Stromal cell of bone marrow (primary cell): Measurements from ENCODE around the gene IGSF3.
"Not testable (repeated sequence)": the region's sequence is repeated elsewhere in the genome, so short reads cannot be mapped to it uniquely, and the experiment has no call there.

Experiments used
- DNase-seq: peaks from one replicate; pipeline ENCODE4 v3.0.0-alpha.2; 2012; ENCODE audit warnings: low read depth

Gene IGSF3

DNA sequence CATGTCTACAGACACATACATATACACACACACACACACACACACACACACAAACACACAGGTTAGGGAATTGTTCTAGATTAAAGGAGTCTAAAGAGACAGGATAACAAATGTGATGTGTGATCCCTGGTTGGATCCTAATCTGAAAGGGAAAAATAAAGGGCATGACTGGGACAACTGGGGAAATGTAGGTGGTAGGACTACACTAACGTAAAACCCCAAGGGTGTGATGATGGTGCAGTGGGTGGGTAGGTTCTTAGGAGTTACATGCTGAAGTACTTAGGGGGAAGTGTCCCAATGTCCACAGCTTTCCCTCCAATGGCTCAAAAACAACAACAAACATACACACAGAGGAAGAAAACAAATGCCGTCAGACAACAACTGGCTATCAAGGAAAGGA, 68.2 kb downstream of the IGSF3 start:
- not testable (repeated sequence) for DNase-seq

DNA sequence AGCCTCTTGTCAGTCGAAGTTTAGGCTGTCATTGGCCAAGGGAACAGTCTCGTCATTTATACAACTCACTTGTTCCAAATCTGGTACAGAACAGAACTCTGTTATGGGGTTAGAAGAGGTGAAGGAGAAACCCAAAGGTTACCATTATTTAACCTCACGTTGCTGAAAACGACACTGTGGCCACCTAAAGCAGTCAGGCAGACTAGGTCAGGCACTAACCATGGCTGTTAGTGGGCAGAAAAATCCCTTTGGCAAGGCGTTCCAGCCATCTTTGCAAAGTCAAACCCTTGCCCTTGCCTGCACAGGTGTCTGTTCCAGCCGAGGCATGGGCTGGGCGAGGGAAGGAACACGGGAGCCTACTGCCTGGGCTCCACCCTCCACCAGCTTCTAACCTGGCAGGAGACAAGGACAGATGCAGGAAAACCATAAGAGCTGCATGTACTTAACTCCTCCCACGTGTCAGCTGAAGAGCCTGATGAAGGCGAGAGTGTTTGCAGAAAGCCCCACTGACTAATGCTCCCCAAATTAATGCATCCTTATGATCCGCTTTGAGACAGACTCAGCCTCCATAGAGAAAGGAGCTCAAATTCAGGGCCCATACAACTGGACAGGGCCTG, 69.0 kb downstream of the IGSF3 start:
- DNase-seq = not testable (repeated sequence)

DNA sequence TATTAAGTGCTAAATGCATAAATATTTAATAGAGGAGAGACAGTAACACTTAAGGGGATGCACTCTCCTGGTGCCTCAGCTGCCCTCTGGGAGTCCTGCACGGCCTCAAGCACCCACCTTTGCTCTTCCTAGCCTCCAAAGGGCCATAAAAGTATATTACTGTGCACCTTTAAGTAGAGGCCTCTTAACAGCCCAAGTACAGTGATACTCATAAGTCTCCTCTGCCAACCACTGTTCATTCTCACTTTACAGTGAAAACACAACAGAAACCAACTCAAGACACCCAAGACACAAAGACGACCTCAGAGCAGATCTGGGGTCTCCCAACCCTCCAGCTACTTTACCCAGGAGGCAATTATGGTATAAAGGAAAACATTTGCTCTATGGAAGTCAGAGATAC, 70.1 kb downstream of the IGSF3 start:
- DNase-seq = not testable (repeated sequence)

DNA sequence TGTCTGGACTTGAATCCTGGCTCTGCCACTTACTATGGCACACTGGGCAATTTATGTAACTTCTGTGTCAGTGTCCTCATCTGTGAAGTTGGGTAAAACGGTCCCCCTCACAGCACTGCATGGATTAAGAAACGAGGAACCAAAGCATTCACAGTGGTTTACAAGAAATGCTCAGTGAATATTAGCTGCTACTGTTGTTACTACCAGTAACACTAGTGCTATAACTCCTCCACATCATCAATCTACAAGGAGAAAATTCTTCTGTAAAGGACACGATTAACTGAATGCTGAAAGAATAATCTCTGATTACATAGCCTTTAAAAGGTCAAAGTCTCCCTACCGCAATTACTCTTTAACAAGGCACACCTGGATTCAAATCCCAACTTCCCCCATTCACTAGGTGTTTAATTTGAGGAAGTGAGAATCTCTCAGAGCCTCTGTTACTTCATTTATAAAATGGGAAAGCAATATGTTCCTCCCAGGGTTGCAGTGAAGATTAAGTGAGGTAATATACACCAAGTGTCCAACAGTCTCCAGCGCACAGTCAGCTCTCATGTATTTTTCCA, 70.7 kb downstream of the IGSF3 start:
- DNase-seq = not testable (repeated sequence)

DNA sequence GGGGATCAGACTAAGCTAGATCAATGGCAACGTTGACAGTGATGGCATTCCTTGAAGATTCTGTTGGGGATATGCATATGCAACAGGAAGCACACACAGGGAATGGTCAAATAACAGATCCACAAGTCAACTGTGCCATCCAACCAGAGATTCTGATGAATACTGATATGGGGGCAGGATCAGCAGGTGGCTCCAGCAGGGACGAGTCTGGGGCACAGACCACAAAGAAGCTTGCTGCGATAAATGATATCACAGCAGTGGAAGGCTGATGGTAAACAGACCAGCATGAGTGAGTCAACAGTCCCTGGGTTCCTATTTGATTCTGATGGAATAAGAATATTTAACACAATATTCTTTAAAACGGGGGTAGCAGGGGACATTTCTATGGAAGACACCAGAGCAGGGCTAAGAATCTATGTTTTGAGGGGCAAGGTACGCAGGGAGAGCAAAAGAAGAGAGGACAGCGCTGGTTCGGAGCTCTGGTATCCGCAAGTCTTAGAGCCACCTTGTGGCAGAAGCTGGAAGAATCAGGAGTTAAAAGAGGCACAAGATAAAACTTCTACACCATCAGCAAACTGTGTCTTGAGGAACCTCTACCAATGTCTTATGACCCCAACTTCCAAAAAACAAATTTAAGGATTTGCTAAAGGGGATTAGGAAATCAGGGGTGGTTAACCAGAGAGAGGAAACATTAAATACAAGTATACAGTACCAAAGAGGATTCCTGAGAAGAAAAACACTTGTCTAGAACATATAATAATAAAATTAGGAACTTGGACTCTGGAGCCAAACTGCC, 71.4 kb downstream of the IGSF3 start:
- DNase-seq = not testable (repeated sequence)

DNA sequence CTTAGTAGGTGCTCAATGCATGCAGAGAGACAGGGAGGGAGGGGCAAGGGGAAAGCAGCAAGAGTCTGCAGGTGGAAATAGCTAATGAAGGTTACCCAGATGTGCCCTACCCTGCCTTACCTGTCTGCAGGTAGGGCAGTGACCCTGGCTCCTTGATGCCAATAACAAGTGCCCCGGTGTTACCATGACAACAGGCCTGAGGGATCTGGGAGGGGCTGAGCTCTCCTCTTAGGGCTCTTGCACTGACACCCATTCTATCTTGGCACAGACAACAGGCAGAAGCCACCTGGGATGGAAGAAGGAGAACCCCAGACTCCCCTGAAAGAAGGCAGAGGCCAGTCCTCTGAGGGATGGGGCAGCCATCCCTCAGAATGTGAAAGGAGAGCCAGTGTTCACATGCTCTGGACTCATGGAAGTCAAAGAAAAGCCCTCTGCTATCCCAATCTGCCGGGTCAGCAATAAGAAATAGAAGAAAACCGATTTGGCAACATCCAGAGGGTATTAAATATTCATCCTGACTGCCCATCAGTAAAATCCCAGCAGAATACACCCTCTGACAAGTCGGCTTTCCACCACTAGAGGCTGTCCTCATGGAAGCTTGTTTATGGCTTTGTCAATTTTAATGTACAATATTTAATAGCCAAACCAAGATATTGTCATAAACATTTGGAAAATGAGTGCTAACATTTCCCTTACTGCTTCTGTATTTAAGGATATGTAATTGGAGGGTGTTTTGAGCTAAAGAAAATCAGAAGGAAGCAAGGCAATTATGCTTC, 72.3 kb downstream of the IGSF3 start:
- DNase-seq = not testable (repeated sequence)

DNA sequence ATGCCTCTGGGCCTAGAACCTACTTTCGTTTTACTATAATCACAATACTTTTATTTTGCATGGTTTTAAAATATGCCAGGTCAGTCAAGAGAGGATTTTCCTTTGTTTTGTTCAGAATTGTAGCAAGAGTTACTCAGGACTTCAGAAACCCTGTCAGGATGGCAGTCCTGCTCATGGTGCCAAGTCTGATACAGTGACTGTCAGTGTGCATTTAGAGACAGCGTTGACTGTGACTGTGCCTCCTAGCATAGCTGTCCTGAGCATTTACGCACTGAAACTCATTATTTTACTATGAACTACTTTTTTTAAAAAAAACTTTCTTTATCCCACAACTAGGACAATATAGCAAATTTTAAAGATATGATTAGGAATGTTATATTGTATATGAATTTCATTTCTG, 73.6 kb downstream of the IGSF3 start:
- DNase-seq = not testable (repeated sequence)

DNA sequence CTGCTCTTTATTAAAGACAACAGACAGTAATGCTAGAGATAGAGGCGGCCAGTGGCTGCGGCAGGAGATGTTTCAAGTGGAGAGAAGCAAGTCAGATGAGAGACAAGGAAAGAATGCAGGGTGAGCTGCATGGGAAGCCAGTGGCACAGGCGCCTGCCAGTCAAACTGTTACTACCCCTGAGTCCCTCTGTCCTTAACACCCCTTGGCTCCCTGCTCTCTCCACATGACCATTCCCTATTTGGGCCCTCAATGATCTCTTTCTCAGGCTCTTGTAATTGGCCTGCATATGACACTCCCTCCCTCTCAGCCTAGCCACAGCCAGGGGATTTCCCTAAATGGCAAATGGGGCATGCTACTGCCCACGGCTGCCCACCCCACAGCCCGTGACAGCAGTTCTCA, 74.1 kb downstream of the IGSF3 start:
- not testable (repeated sequence) for DNase-seq

DNA sequence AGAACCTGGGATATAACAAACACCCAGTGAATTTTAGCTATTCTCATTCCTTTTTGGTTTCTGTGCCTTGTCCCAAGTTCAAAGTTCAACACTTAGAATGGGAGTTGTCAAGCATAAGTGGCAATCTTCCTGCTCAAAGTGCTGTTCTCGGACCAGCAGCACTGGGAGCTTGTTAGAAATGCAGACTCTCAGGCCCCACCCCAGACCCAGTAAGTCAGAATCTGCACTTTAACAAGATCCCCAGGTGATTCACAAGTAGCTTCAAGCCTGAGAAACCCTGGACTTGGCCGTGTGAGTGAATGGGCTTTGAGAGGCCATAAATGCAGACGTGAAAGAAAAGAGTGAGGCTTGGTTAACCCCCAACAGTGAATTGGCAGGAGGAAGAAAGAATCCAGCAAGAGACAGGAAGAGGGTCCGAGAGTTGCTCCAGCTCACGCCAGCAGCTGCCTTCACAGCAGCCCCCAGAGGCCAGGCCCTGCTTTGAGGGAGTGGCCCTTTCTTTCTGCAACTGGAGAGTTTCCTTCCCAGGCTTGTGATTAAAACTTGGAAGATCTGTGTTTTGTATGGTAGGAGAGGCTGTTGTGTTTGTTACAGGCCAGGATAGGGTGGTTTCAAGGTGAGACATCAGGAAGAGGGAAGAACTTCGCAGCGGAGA, 75.5 kb downstream of the IGSF3 start:
- DNase-seq = not testable (repeated sequence)

DNA sequence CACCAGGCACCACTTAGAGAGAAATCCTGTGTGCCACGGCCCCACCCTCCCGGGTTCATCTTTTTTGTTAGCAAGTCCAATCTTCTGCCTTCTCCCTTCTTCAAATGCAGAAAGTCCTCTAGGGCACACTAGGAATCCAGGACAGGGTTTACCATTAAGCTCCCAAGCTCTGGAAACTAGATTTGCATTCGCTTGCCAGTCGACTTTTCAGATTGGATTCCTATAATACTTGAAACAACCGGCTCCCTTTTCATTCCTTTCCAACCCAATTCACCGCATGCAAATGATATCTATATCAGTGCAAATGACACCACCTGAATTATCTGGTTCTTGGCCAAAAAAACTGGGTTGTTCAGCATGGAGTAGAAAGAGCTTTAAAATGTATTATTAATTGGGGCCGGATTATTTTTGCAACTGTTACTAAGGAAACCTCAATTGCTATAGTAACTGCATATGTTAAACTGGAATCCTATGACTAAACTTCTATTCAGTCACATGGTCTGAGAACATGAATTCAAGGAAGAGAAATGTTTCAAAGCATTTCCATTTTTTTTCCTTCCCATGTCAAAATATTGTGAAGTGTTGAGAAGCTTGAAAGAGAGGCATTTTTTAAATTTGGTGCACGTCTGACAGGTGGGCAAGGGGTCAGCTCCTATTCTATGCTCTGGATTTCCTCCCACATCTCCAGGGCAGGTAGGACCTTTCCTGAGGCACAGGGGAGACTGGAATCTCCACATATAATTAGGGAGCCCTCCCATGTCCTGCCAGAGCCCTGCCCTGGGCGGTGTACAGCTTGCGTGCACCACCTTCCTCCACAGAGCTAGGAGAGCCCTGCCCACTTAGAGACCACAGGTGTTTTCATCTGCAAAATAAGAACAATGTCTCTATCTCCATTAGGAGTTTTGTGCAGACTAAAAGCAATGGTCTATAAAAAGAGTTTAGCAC, 76.3 kb downstream of the IGSF3 start:
- DNase-seq = not testable (repeated sequence)

DNA sequence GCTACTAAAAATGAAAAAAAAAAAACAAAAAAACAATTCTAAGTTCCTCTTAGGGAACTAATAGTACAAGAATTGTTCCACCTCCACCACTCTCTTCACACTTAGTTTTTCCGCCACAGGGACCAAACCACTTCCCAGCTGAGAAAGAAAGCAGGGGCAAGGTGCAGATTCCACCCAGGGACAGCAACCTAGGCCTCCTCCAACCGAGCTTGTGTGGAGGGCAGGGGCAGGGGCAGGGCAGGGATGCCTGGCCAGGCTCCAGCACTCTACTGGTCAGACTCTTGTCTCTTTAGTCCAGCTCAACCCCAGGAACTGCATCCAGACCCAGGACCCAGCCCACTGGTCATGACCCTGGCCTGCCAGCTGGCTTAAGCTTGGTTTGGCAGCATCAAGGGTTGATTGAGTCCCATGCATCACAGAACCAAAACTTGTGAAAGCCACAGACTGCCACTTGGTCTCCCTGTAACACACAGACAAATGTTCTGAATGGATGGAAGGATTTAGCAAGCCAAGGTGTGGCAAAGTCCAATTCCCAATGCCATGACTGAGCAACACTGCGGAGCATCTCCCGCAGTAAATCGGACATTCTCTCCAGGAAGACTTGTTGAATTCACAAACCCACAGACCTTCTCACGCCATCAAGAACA, 77.1 kb downstream of the IGSF3 start:
- not testable (repeated sequence) for DNase-seq

DNA sequence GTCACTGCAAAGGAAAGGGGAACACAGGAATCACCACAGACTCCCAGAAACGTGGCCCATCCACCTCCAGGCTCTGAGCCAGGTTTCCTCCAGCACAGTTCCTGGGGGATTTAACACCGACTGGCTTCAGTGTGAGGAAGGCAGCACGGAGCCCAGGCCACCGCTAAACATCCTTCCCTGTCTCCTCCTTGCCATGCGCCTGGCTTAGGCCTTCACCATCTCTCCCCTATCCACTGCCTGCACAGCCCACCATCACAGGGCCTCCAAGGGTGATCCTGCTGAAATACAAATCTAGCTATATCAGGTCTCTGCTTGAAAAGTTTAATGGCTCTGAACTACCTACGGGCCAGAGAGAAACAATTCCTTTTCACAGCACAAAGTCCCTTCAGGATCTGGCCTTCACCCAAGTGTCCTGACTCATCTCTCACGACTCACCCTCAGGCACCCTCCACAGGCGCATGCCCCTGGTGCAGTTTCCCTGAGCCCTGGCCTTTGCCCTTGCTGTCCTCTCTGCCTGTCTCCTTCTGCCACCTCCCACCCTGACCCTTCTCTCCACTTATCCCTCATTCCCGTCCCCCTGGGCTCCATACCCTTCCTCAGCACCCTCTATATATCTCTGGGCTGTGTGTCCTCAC, 78.3 kb downstream of the IGSF3 start:
- DNase-seq = not testable (repeated sequence)

DNA sequence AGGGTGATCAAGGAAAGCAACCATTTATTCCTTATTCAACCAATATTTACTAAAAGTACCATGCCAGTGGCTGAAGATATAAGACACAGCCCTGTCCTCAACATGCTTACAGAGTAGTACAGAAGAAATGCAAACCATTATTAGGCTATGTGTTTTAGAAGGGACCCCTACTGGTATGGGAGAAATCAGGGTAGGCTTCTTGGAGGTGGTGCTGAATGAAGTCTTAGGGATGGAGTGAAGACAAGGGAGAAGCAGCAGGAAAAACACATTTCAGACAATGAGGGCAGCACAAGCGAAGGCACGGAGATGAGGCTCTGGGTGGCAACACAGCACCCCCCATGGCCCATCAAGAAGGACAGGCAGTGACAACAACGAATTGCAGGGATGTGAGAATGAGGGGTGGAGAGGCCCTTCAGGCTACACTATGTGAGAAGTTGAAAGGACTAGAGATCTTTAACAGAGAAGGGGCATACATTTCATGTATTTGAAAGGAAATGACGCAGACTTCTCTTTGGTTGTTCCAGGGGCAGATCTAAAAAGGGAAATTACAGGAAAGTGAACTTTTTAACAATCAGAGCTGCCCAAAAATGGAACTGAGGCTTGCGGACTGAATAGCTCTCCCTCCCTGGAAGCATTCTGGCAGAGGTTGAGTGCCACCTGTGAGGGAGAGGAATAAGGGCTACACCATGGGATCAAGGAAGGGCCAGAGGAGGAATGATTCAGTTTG, 79.9 kb downstream of the IGSF3 start:
- DNase-seq = no peak

DNA sequence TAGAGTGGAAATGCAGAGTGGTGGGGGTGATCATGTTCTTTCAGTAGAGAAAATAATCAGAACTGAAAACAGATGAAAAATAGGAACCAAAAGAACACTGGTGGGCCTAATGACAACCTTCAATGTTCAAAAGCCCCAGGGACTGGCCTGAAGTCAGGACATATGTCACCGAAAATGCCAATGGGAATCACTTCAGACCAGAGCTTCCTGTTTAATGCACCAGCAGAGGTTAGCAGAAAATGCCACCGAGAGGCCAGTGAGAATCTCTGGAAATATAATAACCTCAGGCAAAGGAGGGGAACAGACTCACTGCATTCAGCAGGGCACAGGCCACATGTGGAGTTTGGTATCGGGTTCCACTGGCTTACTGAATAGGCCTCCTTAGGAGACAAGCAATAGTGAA, 80.8 kb downstream of the IGSF3 start:
- no peak for DNase-seq

DNA sequence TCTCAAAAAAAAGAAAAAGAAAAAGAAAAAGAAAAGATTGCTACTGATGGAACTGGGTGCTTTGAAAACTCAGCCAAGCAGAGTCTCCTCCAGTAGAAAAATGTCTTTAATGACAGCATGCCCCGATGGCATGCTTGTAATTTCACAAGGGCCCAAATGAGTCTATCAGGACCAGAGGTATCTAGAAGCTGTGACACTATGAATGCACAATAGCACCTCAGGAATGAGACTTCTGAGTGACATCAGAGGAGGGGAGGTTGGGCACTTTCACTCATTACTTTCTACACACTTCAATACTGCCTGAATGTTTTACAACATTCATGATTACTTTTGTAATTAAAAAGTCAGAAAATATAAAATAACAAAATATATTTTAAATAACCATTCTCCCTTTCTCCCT, 81.6 kb downstream of the IGSF3 start:
- no peak for DNase-seq

DNA sequence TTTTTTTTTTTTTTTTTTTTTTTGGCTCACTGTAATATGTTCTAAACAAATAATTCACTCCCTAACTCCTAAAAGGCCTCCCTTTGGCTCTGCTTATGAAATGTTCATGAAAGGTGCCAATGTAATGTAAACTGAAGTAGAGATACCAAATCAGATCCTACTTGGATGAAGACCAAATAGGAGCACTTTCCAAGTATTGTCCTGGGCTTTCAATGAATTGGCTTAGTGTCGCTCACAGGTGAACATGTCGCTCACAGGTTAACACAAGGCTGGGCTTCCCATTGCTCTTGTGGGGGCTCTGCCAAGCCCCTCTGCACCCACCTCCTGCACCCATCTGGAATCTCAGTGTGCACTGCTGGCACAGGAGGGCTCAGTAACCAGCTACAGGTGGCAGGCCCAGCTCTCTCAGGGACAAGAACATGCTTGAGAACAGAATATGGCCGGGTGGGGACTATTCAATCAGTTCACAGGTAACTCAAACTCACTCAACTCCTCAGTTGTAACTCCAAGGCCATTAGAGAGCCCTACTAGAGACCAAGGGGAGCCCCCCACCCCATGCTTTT, 86.1 kb downstream of the IGSF3 start:
- no peak for DNase-seq

DNA sequence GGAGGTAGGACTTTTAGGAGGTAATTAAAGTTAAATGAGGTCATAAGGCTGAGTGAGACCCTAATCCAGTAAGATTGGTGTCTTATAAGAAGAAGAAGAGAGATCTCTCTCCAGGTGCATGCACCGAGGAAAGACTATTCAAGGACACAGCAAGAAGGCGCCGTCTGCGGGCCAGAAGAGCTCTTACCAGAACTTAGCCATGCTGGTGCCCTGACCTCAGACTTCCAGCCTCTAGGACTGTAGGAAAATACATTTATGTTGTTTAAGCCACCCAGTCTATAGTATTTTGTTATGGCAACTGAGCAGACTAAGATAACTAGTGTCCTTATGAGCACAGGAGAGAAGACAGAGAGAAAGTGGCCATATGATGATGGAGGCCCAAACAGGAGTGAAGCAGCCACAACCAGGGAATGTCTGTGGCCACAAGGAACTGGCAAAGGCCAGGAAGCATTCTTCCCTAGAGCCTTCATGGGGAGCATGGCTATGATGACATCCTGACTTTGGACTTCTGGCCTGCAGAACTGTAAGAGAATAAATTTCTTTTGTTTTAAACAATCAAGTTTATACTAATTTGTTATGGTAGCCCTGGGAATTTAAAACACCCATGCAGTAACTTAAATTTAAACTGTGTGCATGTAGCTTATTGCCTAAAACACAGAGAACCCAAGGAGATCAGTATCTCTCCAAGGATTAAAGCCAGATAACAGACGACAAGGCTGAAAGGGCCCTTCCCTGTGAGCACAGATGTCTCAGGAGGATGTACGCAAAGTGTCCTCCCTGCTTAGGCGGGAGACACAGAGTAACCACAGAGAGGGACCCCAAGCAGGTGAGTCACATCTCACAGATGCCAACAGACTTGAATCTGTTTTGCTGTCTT, 86.8 kb downstream of the IGSF3 start:
- DNase-seq = no peak
